Parathyroid adenoma (tissue), 2 donors: ENCODE measurements around the gene INO80.
"Not testable (repeated sequence)": the region's sequence is repeated elsewhere in the genome, so short reads cannot be mapped to it uniquely, and the experiment has no call there.

Experiments
- H2AFZ ChIP-seq: fragments of 300-600 bp; sonication (generic); one replicate; pipeline ENCODE4 v1.7.0; 2017; ENCODE audit warnings: antibody characterized with exemption, mild to moderate bottlenecking
- H3K27ac ChIP-seq: fragments of 300-600 bp; sonication (generic); one replicate; pipeline ENCODE4 v1.7.0; 2017
- H3K27me3 ChIP-seq: fragments of 300-600 bp; sonication (generic); one replicate; pipeline ENCODE4 v1.7.0; 2017; ENCODE audit warnings: low read length; ENCODE audit not compliant: control insufficient read depth, insufficient read depth
- H3K36me3 ChIP-seq: fragments of 300-600 bp; sonication (generic); one replicate; pipeline ENCODE4 v1.7.0; 2017; ENCODE audit warnings: low read length; ENCODE audit not compliant: control insufficient read depth, insufficient read depth
- H3K4me1 ChIP-seq: fragments of 300-600 bp; sonication (generic); one replicate; pipeline ENCODE4 v1.7.0; 2017; ENCODE audit warnings: control low read depth
- H3K4me2 ChIP-seq: fragments of 300-600 bp; sonication (generic); one replicate; pipeline ENCODE4 v1.7.0; 2017; ENCODE audit warnings: low read length
- H3K4me3 ChIP-seq: fragments of 300-600 bp; sonication (generic); one replicate; pipeline ENCODE4 v1.7.0; 2017; ENCODE audit warnings: low read depth, low read length
- H3K79me2 ChIP-seq: fragments of 300-600 bp; sonication (generic); one replicate; pipeline ENCODE4 v1.7.0; 2017; ENCODE audit warnings: control low read depth
- H3K9ac ChIP-seq: fragments of 300-600 bp; sonication (generic); one replicate; pipeline ENCODE4 v1.7.0; 2017; ENCODE audit warnings: mild to moderate bottlenecking
- H3K9me3 ChIP-seq: fragments of 300-600 bp; sonication (generic); one replicate; pipeline ENCODE4 v1.7.0; 2017; ENCODE audit warnings: low read length; ENCODE audit not compliant: control insufficient read depth
- CTCF ChIP-seq: fragments of 300-600 bp; sonication (generic); IDR thresholded peaks from one replicate; pipeline ENCODE4 v1.7.0; 2017; ENCODE audit warnings: antibody characterized with exemption, mild to moderate bottlenecking
- donor health status: primary hyperparathyroidism.

INO80 gene

DNA sequence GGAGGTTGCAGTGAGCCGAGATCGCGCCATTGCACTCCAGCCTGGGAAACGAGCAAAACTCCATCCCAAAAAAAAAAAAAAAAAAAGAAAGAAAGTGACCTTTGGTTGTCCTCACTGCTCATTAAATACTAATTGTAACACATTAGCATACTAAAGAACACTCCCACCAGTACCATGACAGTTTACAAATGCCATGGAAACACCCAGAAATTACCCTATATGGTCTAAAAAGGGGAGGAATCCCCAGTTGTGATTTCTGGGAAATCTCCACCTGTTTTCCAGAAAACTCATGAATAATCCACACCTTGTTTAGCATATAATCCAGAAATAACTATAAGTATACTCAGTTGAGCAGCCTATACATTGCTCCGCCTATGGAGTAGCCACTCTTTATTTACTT, 23.5 kb upstream of the INO80 start:
- no peak for TF ChIP-seq CTCF
- Histone ChIP-seq H3K27ac (no peak overlapping the region), H3K9ac (no peak overlapping the region), H3K9me3 (no peaks in the 10 kb centered on the region), H2AFZ (no peak overlapping the region), H3K4me1 (no peaks in the 10 kb centered on the region), H3K4me3 (no peak overlapping the region), H3K36me3 (no peaks in the 10 kb centered on the region), H3K79me2 (no peaks in the 10 kb centered on the region), H3K4me2 (no peak overlapping the region), H3K27me3 (no peaks in the 10 kb centered on the region)

DNA sequence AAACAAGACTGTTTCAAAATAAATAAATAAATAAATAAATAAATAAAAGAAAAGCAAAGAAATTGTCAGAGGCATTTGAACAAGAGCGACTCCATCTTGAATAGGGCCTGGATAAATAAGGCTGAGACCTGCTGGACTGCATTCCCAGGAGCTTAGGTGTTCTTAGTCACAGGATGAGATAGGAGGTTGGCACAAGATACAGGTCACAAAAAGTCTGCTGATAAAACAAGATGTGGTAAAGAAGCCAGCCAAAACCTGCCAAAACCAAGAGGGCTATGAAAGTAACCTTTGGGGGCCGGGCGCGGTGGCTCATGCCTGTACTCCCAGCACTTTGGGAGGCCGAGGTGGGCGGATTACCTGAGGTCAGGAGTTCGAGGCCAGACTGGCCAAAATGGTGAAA, 23.0 kb upstream of the INO80 start:
- H3K36me3 ChIP-seq, H3K4me2 ChIP-seq, H2AFZ ChIP-seq, H3K79me2 ChIP-seq, H3K9ac ChIP-seq, H3K4me1 ChIP-seq, H3K27me3 ChIP-seq, H3K4me3 ChIP-seq, H3K9me3 ChIP-seq, H3K27ac ChIP-seq: not testable (repeated sequence)

GRCh38 chr15:41135580-41135979, 19.5 kb upstream of the INO80 start:
- H3K27me3 ChIP-seq, H3K79me2 ChIP-seq, H2AFZ ChIP-seq, H3K4me2 ChIP-seq, H3K4me3 ChIP-seq, H3K9ac ChIP-seq, H3K27ac ChIP-seq, H3K36me3 ChIP-seq, H3K9me3 ChIP-seq, H3K4me1 ChIP-seq: not testable (repeated sequence)

DNA sequence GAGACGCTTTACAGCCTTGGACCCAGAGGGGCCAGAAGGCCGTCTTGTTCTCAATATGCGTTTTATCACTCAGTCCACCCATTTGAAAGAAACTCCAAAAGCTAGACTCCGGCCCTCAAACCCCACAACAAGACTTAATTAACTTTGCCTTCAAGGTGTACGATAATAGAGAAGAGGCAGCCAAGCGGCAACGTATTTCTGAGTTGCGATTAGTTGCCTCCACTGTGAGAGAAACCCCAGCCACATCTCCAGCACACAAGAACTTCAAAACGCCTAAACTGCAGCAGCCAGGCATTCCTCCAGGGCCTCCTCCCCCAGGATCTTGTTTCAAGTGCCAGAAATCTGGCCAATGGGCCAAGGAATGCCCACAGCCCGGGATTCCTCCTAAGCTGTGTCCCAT, 17.4 kb upstream of the INO80 start:
- H3K4me2 ChIP-seq, result no peak overlapping the region
- H3K4me3 ChIP-seq, result no peak overlapping the region
- H3K79me2 ChIP-seq, result no peaks in the 10 kb centered on the region
- H3K27ac ChIP-seq, result no peak overlapping the region
- no peak overlapping the region for H2AFZ ChIP-seq
- no peaks in the 10 kb centered on the region for H3K27me3 ChIP-seq
- H3K4me1 ChIP-seq, result no peaks in the 10 kb centered on the region
- H3K9me3 ChIP-seq, result no peaks in the 10 kb centered on the region
- no peak overlapping the region for H3K9ac ChIP-seq
- no peak for TF ChIP-seq CTCF
- no peaks in the 10 kb centered on the region for H3K36me3 ChIP-seq

- H3K4me3 ChIP-seq, H2AFZ ChIP-seq, H3K27ac ChIP-seq, H3K9me3 ChIP-seq, H3K9ac ChIP-seq, H3K79me2 ChIP-seq, H3K4me2 ChIP-seq, H3K4me1 ChIP-seq, H3K36me3 ChIP-seq, H3K27me3 ChIP-seq: not testable (repeated sequence)
Observed at GRCh38 chr15:41132094-41132493, 16.0 kb upstream of the INO80 start.

DNA sequence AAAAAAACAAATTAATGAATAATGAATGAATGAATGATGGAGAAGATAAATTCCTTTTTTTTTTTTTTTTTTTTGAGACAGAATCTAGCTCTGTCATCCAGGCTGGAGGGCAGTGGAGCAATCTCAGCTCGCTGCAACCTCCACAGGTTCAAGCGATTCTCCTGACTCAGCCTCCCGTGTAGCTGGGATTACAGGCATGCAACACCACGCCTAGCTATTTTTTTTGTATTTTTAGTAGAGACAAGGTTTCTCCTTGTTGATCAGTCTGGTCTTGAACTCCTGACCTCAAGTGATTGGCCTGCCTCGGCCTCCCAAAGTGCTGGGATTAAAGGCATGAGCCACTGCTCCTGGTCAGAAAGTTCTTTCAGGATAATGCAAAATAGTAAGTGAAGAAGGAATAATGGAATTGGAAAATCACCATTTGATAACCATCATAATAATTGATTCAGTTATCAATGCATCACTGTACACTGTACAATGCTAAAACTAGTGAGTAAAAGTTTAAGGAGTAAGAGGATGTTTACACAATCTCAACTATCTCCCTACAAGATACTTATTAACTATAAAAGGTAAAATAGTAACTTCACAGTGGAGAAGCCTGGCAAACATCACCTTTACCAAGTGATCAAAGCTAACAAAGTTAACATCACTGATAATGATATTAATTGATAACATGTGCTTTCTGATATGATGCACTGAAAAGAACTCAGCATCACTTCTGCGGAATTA, 12.3 kb upstream of the INO80 start:
- Histone ChIP-seq H3K79me2 (no peaks in the 10 kb centered on the region), H2AFZ (no peak overlapping the region), H3K4me1 (no peaks in the 10 kb centered on the region), H3K4me2 (no peak overlapping the region), H3K36me3 (no peaks in the 10 kb centered on the region), H3K9ac (no peak overlapping the region), H3K9me3 (no peaks in the 10 kb centered on the region), H3K4me3 (no peak overlapping the region), H3K27me3 (no peaks in the 10 kb centered on the region), H3K27ac (no peak overlapping the region)
- no peak for TF ChIP-seq CTCF
